Spleen (tissue), 7 donors: ENCODE measurements around the gene CNN1.

Experiments
- POLR2A ChIP-seq, 3 donors: fragments of 450-650 bp; IDR thresholded peaks; one replicate each; pipeline ENCODE4 v1.5.1; 2017; ENCODE audit warnings: antibody characterized with exemption in 3 of 3, mild to moderate bottlenecking in 1 of 3
- TF ChIP-seq, protein P1 (sequence below), 11 experiments: fragments of 200-600 bp in 7 of 11; fragments of 450-650 bp in 4 of 11; sonication (generic) in 4 of 11; IDR thresholded peaks in 8 of 11; conservative IDR thresholded peaks in 3 of 11; 1 replicate in 7 of 11; 2 replicates in 4 of 11; pipeline versions ENCODE4 v1.4.0 to v1.8.0; 2016 to 2021; ENCODE audit warnings: antibody characterized with exemption in 11 of 11, inconsistent platforms in 4 of 11, mild to moderate bottlenecking in 1 of 11
- donor health status: DM: no; HTN: no; CAD: no; lungs with moderate emphysema.
- donor health status: DM: no; HTN: no; CAD: no.
- donor health status: DM: no; HTN: no; CAD: no.

DNA sequence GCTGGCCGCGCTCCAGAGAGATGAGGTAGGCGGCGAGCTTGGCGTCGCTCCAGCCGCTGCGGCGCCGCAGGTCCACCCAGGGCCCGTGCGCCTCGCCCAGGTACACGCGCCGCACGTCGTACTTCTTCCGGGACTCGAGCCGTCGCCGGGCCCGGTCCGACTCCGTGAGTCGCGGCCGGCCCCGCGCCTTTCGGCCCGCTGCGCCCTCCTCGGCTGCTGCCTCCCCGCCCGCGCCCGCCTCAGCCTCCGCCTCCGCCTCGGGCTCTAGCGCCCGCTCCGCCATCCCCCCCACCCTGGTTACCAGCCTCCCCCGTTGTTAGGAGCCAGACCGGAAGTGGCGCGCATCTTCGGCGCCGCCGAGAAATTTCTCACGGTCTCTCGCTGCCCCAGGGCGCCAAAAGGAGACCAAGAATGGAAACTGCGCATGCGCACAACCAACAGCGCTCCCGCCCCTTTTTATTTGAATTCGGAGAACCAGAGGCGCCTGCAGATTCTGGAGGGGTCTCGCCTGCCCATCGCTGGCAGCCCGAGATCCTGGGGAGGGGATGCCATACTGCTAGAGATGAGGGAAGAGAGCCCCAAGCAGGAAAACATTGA, 33.0 kb upstream of the CNN1 start, which contains the start of gene ZNF653:
- TF ChIP-seq POLR2A (IDR thresholded peaks at IDR 0.05): no peak
- TF ChIP-seq, protein P1, sequence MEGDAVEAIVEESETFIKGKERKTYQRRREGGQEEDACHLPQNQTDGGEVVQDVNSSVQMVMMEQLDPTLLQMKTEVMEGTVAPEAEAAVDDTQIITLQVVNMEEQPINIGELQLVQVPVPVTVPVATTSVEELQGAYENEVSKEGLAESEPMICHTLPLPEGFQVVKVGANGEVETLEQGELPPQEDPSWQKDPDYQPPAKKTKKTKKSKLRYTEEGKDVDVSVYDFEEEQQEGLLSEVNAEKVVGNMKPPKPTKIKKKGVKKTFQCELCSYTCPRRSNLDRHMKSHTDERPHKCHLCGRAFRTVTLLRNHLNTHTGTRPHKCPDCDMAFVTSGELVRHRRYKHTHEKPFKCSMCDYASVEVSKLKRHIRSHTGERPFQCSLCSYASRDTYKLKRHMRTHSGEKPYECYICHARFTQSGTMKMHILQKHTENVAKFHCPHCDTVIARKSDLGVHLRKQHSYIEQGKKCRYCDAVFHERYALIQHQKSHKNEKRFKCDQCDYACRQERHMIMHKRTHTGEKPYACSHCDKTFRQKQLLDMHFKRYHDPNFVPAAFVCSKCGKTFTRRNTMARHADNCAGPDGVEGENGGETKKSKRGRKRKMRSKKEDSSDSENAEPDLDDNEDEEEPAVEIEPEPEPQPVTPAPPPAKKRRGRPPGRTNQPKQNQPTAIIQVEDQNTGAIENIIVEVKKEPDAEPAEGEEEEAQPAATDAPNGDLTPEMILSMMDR (IDR thresholded peaks at IDR 0.05 in 8 of 11, conservative IDR thresholded peaks at IDR 0.05 in 3 of 11): peak in 1 of 11 experiments; percentile 20
